GM21529 (cell line): ENCODE measurements around the gene IDUA.
A peak's percentile ranks its signal among the peaks of the same experiment; 100 is the strongest.

Experiments
- ATAC-seq: cut with Tn5 transposase; IDR thresholded peaks from one replicate; pipeline ENCODE4 v1.9.1; 2021; ENCODE audit not compliant: unreplicated experiment

Gene IDUA

DNA sequence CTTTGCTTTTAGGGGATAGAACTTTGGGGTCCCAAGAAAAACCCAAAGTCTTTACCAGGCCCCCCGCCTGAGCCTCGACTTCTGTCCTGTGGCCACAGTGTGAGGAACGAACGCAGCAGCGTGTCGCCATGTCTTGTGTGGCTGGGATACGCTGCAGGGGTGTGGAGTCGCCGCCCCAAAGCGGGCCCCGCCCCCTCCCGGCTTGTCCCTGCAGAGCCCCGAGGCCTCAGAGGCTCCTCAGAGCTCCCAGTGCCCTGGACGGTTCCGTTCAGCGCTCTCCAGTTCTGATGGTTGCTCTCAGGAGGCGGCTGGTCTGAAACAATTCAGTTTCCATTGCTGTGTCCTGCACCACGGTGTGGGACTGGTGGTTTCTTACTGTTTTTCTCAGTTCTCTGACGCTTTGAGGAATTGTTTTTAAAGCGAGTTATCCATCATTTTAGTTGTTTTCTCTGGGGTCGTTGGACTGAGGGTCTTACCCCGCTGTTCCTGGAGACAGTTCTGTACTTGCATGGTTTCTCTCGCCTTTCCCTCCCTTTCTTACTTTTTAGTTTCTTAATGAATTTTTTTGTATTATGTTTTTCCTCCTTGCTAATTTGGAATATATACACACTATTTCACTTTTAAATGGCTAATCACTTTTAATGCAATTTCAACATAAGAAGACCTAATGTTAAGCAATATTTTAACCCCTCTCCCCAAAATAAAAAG is 1.6 kb upstream of the IDUA start:
- ATAC-seq: no peak

DNA sequence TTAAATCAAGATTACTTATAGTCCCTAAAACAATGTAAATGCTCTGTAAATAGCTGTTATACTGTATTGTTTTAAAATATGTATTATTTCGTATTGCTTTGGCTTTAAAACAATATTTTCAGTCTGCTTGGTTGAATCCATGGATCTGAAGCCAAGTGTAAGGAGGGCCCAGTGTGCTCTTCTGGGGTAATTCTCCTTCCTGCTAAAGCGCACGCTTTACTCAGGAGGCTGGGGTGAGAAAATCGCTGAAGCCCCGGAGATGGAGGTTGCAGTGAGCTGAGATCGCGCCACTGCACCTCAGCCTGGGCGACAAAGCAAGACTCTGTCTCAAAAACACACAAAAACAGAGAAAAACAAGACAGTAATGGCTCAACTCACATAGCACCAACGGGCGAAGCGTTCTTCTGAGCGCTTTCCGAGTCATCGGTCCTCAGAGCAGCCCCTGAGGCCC is 391 bp upstream of the IDUA start:
- peak; percentile 12 for ATAC-seq

DNA sequence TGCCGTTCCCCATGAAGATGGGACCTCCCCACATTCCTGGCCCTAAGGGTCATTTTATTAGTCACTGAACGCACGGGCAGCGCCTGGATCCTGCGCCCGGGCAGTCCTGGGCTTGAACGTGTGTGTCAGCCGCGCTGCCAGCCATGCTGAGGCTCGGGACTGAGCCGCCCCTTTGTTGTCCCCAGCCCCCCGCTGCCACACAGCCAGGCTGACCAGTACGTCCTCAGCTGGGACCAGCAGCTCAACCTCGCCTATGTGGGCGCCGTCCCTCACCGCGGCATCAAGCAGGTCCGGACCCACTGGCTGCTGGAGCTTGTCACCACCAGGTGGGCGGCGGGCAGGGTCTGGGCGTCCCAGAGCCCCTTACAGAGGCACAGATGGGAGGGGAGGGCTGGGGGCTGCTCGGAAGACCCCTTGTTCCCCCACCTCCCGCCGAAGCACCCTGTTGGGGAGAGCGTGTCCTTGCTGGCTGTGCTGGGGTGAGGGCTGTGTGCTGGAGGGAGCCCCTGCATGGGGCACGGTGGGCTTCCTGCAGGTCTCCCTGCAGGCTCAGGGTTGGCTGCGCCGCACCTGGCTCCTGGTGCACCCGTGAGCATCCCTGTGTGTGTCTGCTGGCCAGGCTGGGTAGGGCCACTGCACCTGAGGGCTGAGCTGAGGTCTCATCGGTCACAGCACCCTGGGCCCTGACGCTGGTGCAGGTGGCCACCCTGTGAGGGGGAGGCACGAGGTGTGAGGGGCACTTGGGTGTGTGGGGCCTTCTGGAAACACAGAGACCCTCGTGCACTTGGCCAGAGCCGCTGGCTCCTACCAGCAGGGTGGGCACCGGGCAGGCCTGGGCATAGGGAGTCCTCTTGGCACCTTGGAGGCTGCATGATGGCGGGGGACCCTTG is 1.0 kb downstream of the IDUA start:
- ATAC-seq: no peak

DNA sequence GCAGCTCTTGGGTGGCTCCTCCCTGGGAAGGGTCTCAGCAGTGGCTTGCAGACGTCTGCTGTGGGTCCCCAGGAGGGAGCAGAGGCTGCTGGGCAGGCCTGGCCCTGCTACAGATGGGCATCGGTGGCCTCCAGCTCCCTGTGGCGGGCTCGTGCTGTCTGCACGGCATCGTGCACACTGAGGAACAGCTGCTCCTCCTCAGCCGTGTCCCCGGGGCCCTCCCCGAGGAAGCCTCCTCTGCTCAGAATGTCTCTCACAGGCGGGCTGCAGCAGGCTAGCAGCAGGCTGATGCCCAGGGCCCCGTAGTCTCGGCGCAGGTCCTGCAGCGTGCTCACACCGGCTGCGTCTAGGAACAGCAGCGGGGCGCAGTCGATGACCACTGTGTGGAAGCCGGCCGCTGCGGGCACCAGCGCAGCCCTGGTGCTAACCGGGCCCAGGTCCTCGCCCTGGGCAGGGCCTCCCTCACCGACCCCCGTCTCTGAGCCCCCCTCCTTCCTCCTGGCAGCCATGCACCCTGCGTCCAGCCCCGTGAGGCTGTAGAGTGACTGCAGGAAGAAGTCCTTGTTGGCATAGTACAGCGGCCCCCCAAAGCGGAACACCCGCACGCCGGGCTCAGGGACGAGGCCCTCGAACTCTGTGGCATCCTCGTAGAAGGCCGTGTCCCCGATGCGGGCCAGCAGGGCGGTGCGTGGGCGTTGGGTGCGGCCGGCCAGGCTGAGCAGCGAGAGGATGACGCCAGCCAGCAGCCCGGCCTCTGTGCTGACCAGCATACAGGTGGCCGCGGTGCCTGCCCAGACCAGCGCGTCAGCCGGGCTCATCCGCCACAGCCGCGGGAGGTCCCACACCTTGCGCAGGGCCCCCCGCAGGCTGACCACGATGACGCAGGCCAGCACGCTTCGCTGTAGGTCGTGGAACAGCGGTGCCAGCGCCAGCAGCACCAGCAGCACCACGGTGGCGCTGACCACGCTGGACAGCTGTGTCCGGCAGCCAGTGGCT is 2.2 kb downstream of the IDUA start:
- no peak for ATAC-seq

DNA sequence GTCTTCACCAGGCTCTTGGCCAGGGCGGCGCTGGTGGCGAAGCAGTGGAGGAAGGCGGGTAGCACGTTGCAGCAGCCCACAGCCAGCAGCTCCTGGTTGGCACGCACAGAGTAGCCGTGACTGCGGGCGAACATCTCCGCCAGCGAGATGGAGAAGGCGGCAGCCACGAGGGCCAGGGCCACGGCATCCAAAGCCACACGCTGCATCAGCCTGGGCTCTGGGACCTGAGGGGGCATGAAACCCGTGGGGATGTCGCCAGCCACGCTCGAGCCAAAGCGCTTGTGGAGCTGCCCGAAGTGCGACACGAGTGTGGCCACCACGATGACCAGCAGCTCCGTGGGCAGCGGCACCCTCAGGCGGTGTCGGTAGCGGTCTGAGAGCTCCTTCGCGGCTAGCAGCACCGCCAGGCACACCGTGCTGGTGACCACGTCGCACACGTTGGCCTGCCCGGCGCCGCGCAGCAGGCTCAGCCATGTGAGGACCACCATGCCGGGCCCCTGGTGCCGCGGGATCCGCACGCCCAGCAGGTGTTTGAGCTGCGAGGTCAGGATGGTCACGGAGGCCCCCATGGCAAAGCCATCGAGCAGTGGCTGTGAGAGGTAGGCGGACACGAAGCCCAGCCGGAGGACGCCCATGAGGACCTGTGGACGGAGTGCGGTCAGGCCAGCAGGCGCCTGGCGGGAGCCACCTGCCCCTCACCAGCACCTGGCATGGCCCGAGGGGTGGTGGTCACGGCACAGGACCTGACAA is 3.1 kb downstream of the IDUA start:
- no peak for ATAC-seq

DNA sequence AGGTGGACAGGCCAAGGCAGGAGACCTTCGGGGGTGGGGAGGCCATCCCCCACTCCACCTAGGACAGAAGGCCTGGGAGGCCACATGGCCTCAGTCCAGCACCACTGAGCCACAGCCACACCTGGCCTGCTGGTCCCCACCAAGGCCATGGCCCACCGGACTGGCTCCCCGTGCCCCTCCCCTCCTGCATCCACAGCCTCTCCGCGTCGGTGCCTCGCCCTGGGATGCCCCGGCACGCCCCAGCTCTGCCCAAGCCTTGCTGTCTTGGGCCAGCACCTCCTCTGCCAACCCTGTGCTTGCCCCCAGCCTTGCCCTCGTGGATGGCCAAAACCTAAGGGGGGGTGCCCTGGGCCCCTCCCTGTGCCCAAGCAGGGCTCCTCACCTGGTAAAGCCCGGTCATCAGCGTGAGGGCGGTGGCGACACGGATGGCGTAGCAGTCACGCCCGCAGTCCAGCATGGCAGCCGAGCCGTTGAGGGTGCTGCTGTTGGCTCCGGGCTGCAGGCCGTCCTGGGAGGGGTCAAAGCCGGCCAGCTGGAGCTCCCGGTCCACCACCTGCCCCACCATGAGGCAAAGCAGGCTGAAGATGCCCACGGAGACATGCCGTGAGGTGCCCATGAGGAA is 4.0 kb downstream of the IDUA start:
- ATAC-seq: no peak

DNA sequence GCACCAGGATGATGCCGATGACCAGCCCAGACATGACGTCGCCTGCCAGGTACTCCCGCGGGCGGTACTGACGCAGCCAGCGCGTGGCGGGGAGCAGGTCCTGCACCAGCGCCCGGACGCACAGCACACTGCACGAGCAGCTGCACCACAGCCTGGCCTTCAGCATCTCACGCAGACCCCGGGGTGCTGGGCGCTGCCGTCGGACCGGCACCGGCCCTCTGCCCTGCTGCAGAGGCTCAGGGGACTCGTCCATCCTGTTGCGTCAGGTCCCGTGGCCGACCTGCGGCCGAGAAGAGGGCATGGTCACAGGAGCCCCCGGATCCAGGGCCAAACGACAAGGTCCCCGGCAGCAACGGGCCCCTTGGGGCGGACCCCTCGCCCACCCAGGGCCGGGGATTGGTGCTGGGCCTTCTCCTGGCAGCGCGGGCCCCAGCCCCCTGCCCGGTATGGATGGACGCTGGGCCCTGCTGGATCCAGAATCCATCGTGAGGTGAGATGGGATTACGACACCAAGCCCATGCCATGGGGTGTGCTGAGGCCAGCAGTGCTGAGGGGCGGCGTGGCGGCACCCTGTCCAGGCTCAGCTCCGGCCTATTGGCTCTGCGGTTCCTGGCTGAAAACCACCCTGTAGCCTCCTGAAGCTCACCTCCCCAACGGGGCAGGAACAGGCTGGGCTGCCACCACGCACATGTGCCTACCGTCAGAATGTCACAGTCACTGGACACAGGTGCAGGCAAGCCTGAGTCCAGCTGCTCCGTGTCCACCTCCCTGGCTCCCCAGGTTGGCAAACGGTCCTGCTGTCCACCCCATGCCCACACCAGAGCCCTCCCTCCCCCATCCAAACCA is 4.8 kb downstream of the IDUA start:
- no peak for ATAC-seq

DNA sequence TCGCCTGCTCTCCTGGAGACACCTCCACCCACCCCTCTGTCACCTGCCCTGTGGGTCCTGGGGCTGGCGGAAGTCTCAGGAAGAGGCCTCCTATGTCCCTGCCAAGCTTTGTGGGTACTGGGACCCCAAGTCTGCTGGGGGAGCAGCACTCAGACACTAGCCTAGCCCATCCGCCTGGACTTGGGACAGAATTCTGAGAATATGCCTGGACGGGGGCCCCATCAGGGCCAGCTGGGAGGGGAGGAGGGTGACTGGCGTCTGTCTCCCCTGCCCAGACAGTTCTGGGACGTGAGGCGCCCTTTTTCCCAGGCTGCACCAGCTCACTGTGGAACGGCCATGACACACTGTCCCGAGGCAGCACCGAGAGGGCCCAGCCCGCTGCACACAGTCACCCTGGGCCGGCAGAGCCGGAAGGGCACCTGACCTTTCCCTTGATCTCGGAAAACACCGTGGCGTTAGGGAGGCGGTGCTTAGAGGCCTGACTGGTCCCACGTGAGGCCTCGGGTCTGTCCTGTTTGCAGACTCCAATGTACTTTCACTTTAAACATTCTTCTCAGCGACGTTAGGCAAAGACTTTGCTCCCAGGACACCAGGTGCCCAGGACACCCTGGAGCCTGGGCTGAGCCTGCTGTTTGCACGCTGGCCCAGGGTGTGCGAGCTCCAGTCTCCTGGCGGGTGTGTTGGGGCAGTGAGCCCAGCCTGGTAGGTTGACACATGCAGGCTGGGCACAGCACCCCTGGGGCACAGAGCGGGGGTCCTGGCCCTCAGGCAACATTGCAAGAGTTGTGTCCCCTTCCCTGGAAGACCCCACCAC is 5.7 kb downstream of the IDUA start:
- no peak for ATAC-seq

DNA sequence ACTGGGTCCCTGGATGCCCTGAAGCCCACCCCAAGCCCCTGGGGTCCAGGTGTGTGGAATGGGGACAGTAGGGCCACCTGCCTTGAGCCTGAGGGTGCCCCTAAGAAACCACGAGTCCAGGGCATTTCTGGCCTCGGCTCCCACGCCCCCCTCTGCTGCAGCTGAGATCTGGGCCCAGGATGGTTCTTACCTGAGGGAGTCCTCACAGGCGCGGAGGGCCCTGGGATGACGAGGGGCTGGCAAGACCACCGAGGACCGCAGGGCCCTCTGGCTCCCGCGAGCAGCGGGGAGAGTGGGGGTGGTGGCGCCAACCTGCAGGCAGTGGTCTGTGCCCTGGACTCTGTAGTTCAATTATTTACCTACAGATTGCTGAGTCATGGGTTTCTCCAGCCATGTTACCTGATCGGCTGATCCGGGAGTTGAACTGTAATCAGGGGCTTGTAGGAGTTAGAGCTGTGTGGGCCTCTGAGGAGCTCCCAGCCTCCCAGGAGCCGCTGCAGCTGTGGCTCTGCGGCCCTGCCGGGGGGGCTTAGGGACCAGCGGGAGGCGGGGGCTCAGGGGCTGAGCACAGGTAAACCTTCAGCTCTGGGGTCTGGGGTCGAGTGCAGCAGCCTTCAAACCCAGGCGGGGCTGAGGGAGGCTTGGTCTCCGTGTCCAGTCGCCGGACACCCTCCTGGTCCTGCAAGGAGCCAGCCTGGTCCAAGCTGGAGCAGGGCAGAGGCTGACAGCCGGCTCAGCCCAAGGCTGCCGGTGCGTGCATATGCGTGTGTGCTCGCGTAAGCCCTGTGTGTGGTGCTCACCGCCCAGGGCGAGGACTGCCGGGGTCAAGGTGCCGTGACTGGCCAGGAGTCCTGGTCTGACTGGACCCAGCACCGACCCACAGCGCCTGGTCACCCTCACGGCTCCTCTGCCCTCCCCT is 6.5 kb downstream of the IDUA start, which contains the start of gene SLC26A1:
SLC26A1 (minus strand) TSS at position 294 of the 919 bp plus-strand sequence. CDS start 1,701 bp downstream, outside the sequence.
- no peak for ATAC-seq

DNA sequence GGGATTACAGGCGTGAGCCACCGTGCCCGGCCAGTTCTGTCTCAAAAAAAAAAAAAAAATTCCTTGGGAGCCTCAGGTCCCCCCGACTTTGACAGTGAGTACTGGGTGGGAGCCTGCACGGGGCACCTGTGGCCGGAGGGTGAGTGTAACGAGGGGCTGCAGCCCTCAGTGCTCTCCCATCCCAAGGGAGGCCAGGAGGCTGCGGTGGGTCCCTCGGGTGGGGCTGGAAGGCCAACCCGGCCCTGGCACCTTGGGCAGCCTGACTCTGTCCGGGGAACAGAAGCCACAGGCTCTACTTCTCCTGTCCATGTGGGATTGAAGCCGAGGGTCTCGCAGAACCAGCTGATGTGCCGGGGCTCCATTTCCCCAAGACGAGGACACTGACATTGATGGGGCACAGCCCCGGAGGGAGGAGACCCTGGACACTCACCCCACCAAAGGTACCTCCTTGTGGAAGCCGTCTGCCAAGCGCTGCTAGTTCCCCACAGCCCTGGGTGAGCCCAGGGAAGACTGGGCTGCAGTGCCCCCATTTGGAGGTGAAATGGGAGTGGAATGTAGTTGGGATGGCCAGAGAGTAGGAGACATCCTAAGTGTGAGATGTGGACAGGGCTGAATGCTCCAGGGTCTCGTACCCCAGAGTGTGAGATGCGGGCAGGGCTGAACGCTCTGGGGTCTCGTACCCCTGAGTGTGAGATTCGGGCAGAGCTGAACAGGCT is 8.6 kb downstream of the IDUA start:
- no peak for ATAC-seq

DNA sequence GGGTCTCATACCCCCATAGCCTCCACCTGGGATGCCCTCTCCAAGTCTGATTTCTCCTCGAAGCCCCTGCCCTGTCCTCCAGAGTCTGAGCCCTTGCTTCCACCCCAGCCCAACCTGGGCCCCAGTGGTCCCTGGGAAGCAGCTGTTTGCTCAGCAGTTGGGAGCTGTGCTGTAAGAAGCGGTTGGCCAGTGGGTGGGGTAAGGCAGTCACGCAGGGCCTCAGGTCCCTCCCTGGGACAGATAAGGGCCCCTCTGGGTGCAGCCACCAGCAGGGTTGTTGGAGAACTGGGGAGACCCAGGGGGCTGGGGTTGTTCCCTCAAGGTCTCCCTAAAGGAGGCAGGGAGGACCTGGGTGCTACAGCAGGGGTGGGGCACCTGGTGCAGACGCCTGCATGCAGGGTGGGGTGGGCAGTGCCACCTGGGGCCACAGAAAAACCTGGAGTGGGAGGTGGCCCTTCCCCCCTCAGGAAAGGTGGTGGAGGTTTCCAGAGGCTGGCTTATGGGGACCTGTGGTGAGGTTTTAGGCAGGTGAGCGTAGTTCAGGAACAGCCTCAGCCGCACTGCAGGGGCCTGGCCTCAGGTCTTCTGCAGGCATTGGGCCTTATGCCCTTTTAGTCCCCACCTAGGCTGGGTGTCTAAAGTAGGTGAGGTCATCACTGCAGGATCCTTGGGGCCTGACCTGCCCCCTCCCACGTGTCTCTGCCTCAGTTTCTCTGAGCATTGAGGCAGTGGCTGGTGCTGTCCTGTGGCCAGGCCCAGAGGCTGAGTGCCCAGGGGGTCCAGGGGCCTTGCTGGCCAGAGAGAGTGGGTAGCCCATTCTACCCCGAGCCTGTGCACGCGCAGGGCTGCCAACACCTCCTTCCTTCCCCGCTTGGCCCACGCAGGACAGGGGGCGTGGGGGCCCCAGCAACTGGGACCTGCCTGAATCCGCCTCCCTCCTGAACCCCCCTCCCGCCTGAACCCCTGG is 9.5 kb downstream of the IDUA start:
- ATAC-seq: no peak

DNA sequence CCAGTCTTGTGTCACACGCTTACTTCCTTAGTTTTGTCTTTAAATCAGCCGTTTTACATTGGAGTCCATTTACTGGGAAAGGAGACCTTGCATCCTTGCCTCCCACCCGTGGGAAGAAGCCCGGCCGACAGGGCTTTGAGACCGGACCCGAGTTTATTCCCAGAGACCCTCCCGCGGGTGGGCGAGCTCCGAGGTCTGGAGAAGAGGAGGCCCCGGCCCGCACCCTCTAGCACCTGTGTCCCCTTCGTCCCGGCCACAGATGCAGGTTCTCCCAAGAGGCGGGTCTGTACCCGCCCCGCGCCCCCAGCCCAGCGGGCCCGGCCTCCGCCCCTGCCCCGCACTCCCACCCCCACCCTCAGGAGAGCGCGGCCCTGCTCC is 10.1 kb downstream of the IDUA start:
- no peak for ATAC-seq

DNA sequence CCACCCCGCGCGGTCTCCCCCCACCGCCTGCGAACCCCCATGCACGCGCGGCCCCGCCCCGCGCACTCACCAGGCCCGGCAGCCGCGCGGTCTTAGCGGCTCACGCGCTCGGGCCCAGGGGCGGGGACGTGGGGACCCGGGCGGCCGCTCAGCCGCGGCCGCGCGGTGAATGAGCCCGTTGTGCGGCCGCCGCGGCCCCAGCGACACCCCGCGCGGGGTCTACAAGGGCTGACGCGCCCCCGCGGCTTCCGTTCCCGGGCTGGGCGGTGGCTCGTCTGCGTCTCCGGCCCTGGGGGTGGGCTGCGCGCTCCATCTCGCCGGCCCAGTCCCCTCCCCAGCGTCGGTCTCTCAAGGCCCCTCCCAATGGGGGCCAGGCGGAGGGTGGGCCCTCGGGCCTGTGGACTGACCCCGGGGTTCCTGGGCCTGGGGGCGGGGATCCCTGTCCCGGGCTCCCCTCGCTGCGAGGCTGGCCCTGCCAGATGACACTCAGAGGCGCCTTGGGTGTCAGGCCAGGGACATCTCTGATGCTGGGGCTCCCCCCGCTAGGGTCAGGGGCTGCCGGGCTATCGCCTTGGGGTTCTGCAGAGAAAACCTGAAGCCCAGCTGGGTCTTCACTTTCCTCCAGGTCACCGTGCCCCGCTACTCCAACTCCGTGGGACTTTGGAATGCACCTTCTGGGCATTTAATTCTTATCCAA is 10.7 kb downstream of the IDUA start:
- ATAC-seq: no peak

DNA sequence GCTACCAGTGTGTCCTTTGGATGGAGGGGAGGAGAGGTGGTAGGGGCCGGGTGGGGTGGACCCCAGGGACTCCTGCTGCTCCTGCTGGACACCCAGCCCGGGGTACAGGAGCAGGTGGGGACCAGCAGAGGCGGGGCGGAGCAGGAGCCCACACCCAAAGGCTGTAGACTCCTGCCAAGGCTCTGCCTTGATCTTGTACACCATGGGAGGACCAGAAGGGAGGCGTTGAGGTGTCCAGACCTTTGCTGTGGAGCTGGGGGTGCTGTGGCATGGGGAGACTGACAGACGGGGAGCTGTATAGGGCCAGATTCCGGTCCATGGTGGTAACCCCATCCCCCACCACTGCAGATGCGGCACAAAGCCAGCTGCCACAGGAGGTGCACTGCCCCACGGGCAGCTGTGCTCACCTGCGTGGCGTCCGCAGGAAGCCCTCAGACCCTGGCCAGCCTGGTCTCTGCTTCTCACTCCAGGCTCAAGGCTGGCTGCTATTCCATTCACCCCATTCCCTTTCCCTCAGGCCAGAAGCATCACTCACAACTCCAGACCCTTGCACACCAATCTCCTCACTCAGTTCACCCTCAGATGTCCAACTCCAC is 11.3 kb downstream of the IDUA start:
- ATAC-seq: no peak
